ENCODE results near the gene FAM222A.

GRCh38 chr12:109732321-109733305 is 19.0 kb downstream of the FAM222A start:
- TF ChIP-seq CTCF (IDR thresholded peaks at IDR 0.05), result no peak
- no peak for TF ChIP-seq PRDM15 (CRISPR knock-in tag; IDR thresholded peaks at IDR 0.05)
- no peak for TF ChIP-seq ZNF281 (CRISPR knock-in tag; IDR thresholded peaks at IDR 0.05)
- no peak for TF ChIP-seq USF2 (CRISPR knock-in tag; IDR thresholded peaks at IDR 0.05)
- TF ChIP-seq ATF3 (CRISPR knock-in tag; conservative IDR thresholded peaks at IDR 0.05), result no peak
- TF ChIP-seq ATF1 (CRISPR knock-in tag; IDR thresholded peaks at IDR 0.05), result no peak
- no peak for TF ChIP-seq MLX (CRISPR knock-in tag; IDR thresholded peaks at IDR 0.05)
- no peak for TF ChIP-seq ZNF416 (CRISPR knock-in tag; IDR thresholded peaks at IDR 0.05)
- no peak for TF ChIP-seq E2F1 (CRISPR knock-in tag; IDR thresholded peaks at IDR 0.05)
- no peak for TF ChIP-seq NR3C1 (CRISPR knock-in tag; conservative IDR thresholded peaks at IDR 0.05; ENCODE audit: low read depth)
- TF ChIP-seq ZNF121 (CRISPR knock-in tag; IDR thresholded peaks at IDR 0.05), result no peak

Measured in WTC11 (cell line).